Myocyte (in vitro differentiated cells): ENCODE results near the gene XKR7. TPM values are rescaled to one million over a fixed set of nuclear protein-coding genes. Genes with fewer than 3 reads are reported as not detected.
"Not testable (repeated sequence)": the region's sequence is repeated elsewhere in the genome, so short reads cannot be mapped to it uniquely, and the experiment has no call there.

Experiments
- DNase-seq: peaks from one replicate; pipeline ENCODE4 v3.0.0-alpha.2; 2012; ENCODE audit warnings: low read depth
- total RNA-seq: library from RNA; depleted of rRNA; stranded (reverse); fragments of >200 nt; gene quantifications from 2 replicates; pipeline ENCODE4 v1.2.3, GENCODE V29; 2014

Gene XKR7
- total RNA-seq, 1 donor from 2014 or later: not detected

DNA sequence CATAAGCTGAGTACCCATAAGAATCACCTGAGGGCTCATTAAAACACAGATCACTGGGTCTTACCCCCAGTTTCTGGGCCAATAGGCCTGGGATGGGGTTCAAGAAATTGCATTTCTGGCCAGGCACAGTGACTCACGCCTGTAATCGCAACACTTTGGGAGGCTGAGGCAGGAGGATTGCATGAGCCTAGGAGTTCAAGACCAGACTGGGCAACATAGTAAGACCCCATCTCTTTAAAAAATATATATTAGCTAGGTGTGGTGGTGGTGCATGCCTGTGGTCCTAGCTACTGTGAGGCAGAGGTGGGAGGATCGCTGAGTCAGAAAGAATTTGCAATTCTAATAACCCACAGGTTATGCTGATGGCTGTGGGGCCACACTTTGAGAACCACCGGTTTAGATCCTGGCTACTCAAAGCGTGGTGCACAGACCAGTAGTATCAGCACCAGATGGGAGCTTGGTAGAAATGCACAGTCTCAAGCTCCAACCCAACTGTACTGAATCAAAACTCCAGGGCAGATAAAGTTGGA, 44.3 kb downstream of the XKR7 start:
- no peak for DNase-seq

DNA sequence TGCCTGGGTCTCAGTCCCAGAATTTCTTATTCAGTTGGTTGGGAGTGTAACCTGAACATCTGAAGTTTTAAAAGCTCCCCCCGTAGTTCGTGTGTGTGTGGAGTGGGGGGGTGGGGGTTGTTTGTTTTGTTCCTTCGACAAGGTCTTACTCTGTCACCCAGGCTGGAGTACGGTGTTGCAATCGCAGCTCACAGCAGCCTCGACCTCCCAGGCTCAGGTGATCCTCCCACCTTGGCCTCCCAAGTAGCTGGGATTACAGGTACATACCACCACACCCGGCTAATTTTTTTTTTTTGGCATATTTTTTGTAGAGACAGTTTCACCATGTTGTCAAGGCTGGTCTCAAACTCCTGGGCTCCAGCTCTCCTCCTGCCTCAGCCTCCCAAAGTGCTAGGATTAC, 45.4 kb downstream of the XKR7 start:
- DNase-seq: no peak

DNA sequence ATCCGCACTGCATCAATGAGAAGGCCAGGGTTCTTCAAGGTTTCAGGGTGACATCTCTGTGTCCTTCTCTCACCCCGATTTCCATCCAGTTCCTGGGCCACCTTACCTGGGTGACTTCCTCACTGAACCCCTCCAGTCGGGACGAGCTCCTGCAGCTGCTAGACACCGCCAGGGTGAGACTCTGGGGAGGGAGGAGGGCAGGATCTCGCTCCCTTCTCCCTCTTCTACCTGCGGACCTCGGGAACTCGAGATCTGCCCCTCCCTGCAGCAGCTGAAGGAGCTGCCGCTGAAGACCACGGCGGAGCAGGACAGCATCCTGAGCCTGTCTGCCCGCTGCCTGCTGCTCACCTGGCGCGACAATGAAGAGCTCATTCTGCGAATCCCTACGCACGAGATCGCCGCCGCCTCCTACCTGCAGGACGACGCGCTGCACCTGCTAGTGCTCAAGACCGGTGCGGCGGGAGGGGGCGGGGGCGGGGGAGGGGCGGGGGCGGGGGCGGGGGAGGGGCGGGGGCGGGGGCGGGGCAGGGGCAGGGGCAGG, 49.8 kb downstream of the XKR7 start:
- DNase-seq: no peak

DNA sequence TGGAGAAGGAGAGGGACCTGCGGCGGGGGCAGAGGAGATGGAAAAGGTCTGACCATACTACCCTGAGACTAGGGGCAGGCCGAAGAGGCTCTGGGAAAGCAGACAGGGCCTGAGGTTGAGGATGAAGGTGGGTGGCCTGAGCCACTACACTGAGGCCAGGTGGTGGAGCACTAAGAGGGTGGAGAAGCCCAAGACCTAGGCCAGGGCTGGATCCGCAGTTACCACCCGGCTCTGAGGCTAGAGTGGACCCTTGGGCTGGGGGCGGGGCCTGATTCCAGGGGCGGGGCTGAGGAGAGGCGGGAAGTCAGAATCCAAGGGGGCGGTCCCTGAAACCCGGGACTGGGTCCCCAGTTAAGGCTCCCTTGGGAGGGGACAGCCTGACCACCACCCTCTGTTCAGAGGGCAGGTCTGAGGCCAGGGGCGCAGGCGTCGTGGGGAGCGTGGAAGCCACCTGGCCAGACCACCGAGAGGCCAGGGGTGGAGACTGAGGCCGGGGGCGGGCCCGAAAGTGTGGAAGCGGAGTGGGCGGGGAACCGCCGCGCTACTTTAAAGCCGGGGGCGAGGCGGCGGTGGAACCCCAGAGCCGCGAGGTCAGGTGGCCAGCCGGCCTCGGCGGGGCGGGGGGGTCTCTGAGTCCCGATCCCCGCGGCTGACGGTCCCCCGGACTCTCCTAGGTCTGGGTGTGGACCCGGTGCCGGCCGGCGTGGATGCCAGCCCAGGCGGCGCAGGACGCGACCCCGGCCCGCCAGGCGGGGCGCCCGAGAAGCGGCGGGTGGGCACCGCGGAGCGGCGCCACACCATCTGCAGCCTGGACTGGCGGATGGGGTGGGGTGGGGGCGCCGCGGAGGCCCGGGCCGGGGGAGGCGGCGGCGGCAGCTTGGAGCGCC, 50.6 kb downstream of the XKR7 start:
- DNase-seq: no peak

DNA sequence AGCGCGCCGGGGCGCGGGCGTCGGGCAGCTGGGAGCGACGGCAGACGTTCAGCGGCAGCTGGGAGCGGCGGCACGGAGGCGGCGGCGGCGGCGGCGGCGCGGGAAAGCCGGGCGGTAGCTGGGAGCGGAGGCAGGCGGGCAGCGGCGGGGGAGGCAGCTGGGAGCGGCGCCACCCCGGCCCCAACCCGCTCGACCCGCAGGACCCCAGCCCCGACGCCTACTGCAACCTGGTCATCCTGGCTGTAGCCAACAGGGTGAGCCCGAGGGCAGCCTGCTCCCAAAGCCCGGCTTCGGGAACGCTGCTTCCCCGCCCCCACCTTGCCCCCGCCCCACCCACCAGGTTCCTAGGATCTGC, 51.2 kb downstream of the XKR7 start:
- peak; percentile 15 for DNase-seq

DNA sequence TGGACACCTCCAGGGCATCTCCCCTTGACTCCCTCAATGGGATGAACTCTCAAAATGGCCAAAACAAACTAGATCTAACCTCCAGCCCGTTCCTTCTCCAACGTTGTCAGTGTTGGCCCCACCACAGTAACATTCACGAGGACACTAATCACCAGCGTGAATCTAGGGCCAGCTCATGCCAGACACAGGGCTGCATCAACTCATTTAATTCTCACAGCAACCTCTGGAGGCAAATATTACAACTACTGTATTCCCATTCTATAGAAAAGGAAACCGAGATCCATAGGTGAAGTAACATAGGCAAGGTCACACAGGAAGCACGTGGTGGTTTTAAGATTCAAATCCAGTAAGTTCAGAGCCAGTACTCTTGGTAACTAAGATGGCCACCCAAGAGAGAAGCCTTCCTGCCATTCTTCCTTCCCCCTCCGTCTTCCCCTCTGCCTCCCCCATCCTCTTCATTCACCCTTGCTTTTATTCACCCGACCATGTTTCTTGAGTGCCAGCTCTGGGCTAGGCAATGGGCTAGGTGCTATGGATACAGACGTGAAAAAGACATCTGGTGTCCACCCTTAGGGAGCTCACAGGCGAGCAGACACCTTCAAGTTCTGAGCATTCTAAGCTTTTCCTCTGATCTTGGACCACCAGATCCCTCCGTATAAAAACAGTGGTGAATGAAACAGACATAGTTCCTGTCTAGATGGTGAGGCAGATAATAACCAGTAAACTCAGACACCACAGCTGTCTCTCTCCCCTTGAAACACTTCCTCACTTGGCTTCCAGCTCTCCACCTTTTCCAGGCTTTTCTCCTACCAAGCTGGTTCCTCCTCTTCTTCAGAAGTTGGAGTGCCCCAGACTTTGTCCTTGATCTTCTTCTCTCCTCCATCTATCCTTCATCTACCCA, 51.9 kb downstream of the XKR7 start:
- no peak for DNase-seq

DNA sequence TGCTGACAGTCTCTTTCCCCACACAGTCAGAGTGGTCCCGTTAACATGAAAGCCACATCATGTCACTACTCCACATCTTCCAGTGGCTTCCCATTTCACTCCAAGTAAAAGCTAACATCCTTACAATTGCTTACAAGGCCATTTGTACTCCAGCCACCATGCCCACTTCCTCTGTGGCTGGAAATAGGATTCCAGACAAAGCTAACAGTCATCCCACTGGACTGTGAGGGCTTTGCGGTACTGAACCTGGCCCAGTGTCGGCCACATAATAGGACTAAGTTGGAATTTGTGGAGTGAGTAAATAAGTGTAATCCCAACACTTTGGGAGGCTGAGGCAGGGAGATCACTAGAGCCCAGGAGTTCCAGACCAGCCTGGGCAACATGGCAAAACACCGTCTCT, 53.1 kb downstream of the XKR7 start:
- peak; percentile 56 for DNase-seq

DNA sequence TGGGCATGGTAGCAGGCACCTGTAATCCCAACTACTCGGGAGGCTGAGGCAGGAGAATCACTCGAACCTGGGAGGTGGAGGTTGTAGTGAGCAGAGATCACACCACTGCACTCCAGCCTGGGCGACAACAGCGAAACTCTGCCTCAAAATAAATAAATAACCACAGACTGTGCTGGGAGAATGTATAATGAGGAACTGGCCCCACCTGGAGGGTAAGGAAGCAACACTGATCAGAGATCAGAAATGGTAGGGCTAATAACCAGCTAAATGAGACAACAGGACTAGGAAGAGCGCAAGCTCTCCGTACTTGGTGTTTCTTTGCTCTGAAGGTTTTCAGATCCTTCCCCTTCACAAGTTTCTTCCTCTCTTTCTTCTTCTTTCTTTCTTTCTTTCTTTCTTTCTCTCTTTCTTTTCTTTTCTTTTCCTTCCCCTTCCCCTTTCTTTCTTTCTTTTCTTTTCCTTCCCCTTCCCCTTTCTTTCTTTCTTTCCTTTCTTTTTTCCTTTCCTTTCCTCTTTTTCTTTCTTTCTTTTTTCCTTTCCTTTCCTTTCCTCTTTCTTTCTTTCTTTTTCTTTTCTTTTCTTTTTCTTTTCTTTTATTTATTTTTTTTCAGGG, 56.8 kb downstream of the XKR7 start:
- DNase-seq: no peak

DNA sequence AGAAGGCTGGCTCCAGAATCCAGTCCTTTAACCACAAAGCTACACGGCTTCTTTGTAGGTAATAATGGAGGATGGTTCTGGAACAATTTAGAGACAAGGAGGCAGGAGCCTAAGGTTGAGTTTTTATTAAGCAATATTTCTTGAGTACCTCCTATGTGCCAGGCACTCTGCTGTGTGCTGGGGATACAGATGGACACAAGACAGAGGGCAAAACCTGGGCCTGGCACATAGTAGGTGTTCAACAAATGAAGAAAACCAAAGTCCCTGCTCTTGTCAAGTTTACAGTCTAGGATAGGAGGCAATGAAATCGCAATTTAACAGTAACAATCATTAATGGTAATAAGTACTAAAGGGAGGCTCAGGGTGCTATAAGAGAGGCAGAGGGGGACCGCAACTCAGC, 59.7 kb downstream of the XKR7 start:
- no peak for DNase-seq

DNA sequence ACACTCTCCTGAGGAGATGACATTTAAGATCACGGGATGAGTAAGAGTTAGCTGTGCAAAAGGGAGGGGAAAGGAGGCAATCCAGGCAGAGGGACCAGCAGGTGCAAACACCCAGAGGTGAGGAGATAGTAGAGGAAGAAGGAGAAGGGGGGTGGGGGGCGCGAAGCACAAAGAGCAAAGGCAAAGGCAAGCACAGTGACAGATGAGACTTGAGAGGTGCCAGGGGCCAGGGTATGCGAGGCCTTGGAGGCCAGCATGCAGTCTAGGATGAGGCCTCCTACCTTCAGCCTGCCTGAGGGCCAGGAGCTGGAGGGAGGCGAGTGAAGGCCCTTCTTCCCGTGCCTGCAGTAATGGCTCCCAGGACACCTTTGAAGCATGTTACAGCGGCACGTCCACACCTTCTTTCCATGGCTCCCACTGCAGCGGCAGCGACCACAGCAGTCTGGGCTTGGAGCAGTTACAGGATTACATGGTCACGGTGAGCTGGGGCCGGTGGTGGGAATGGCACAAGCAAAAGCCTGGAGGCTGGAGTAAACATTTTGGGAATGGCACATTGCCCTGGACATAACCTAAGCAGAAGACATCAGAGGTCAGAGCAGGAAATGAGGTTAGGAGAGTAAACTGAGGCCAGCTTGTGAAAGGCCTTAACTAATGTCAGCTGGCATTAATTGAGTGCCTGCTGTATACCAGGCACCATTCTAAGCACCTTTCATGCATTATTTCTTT, 60.9 kb downstream of the XKR7 start:
- peak; percentile 17 for DNase-seq

DNA sequence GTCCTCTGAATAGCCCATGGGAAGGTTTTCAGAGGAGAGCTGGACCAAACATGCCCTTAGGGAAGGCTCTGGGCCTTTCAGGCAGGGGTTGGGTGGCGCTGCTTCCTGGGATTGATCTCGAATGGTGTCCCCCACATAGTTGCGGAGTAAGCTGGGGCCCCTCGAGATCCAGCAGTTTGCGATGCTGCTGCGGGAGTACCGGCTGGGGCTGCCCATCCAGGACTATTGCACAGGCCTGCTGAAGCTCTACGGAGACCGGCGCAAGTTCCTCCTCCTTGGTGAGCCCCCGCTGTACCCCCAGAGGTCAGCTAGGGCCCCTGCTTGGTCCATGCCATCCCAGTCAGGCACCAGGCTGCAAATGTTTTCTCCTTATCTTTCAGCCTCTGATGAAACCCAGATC, 61.6 kb downstream of the XKR7 start:
- no peak for DNase-seq

DNA sequence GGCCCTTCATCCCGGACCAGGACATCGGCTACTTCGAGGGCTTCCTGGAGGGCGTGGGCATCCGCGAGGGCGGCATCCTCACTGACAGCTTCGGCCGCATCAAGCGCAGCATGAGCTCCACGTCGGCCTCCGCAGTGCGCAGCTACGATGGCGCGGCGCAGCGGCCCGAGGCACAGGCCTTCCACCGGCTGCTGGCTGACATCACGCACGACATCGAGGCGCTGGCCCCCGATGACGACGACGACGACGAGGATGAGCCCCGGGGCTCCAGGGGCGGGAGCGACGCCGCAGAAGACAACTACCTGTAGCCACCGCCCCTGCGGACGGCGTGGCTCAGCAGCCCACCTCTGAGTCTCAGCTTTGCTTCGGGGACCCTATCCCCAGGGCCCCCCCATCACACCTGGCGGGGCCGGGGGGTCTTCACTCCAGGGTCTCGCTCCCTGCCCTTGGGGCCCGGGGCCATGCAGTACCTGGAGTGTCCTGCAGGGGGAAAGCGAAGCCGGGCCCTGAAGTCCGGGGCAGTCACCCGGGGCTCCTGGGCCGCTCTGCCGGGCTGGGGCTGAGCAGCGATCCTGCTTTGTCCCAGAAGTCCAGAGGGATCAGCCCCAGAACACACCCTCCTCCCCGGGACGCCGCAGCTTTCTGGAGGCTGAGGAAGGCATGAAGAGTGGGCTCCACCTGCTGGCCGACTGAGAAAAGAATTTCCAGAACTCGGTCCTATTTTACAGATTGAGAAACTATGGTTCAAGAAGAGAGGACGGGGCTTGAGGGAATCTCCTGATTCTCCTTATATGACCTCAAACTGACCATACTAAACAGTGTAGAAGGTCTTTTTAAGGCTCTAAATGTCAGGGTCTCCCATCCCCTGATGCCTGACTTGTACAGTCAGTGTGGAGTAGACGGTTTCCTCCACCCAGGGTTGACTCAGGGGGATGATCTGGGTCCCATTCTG, 63.3 kb downstream of the XKR7 start:
- DNase-seq: peak; percentile 80

DNA sequence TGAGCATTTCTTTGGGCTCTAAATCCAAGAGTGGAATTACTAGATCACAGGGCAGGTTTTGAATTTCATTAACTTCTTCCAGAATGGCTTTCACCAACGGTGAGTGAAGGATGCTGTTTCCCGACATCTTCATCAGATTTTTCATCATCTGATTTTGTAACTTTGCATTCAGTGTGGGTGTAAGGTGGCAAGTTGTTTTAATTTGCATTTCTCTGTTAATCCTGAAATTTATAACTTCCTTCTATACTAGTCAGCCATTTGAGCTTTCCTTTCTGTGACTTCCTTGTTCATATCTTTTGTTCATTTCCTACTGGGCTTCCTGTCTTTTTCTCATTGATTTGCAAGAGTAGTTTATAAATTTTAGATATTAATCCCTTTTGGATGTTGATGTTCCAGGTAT, 65.4 kb downstream of the XKR7 start:
- DNase-seq: no peak

DNA sequence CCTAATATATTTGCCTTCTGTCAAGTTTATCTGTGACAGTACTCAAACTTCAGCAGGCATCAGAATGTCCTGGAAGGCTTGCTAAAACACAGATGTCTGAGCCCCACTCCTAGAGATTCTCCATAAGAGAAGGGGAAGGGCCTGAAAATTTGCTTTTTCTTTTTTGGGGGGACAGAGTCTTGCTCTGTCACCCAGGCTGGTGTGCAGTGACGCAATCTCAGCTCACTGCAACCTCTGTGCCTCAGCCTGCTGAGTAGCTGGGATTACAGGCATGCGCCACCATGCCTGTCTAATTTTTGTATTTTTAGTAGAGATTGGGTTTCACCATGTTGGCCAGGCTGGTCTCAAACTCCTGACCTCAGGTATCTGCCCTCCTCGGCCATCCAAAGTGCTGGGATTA, 65.8 kb downstream of the XKR7 start:
- not testable (repeated sequence) for DNase-seq

DNA sequence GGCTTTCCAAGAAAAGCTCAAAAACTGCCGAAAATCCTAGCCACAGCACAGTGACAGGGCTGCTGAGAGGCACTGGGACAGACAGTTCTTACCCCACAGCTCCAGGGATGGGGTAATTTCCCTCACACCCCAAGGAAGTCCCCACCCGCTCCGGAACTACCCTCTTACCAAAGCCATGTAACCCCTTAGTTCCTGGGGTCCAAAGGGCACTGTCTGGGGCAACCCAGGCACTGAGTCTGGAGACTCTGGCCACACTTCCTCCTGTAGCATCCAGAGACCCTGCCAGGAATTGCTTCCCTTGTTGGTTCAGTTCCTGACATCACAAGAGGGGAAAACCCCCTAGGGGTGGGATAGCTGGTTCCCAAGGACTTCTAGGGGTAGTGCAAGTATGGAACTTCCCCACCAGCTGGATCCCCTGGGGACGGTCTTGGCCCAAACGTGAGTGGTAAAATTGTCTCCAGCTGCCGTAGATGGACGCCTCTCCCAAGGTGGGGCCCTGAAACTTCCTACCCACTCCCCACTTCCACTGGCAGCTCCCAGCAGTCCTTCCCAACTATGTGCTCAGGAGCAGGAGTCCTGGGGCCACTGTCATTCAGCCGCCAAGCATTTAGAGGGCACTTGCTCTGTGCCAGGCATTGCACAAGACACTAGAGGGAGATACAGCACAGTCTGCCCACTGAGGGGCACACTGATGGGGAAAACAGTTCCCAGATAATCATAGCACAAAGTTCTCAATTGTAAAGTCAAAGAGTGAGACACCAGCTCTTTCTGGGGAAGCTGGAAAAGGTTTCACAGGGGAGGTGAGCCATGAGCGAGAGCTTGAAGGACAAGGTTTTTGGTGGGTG, 66.9 kb downstream of the XKR7 start:
- DNase-seq: no peak

DNA sequence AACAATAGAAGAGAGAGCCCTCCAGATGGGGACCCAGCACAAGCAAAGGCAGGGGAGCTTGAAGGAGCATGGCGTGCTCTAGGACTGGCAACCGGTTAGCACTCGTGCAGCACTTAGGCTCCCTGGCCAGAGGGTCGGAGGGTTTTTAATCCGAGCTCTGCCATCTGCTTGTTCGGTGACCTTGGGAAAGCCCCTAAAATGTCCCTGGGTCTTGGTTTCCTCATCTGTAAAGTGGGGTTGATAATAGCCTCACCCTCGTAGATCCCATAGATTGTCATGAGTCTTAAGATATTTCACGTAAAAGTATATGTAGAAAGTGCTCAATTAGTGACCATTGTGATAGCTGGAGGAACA, 67.5 kb downstream of the XKR7 start:
- DNase-seq: no peak

DNA sequence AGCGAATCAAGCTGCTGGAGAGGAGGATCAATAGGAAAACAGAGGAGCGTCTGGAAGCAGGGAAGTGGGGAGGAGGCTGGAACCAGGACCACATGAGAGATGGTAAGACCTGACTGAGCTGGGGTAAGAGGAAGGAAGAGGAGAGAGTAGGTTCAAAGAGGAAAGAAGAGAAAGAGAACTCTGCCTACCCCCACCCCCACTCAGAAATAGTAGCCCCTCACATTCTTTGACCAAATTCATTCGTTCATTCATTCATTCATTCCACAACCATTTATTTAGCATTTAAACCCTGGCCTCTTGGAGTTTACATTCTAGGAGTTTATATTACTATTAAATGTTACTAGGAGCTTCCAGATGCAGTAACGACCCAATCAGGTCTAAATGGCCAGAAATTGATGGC, 68.3 kb downstream of the XKR7 start:
- DNase-seq: no peak

DNA sequence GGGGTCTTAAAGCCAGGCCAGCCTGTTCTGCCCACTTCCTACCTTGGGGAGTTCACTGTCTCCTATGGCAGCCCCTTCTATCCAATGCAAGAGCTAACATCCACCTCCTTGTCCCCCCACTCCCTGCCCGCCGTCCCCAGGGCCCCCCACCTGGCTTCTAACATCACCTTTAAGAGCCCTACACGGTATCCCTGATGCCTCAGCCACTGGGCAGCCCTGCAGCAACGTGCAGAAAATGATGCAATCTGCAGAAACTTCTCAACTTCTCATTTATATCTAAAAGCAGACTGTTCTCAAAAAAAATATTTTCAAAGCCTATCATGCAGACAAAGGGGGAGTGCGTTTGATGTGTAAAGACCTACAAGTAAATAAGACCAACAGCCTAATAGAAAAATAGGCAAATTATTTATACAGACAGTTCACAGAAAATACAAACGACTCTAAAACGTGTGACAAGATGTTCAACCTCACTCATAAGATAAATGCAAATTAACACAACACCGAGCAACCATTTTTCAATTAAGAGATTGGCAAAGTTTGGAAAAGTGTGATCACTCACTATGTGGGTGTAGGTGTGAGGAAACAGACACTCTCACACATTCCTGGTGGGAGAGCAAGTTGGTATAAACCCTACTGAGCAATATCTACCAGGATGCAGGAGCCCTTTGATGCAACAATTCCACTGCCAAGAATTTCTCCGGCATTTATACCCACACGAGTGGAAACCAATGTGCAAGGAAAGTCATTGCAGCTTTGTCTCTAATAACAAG, 69.0 kb downstream of the XKR7 start:
- no peak for DNase-seq
